Measurements from ENCODE around the gene S100A10. TPM values are rescaled to one million over a fixed set of nuclear protein-coding genes. Genes with fewer than 3 reads are reported as not detected.

Gene S100A10
- total and polyA plus RNA-seq, 2 experiments from 2014 or later, result 14.6 to 103 TPM

DNA sequence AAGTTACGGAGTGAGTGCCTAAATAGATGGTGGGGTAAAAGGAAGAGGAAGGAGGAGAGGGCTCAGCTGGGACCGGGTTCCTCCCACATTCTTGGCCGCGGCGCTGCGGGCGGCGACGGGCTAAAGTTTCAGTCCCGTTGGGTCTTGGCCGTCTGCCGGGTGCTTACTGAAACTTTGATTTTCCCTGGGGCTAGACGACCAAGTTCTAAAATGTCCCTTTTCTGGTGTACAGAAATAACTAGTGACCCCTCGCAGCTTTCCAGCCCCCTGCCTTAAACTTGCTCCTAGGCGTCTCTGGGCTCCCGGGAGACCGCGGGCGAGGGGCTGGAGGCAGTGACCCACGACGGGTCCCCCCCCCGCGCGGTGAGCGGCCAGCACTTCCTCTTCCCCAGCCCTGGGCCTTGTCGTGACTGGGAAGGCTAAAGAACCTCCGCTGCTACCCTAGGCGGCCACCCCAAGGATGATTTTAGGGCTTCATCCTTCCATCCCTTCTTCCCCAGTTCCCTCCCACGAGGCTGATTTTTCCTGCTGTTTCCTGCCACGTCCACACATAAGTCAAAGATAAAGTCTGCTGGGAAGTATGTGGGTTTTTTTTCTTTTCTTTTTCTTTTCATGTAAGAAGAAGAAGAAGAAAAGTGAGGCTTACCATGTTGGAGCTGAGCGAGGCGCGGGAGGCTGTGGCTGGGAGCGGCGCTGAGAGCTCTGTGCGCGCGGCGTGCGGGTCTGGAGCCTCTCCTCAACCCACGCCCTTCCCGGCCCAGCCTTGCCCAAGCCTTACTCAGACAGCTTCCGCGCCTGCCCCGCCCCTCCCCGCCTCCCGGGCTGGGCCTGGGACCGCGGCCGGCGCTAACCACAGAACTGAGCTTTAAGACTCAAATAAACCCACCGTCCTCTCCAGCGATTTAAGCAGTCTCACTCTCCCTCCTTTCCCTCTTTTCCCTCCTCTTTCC is 42.9 kb upstream of the S100A10 start, which contains the start of gene S100A11:
S100A11 (minus strand) TSS at position 738 of the 950 bp plus-strand sequence; CDS start at position 649, 89 bp downstream.
- no peak within 1 kb of the TSS for H3K27ac ChIP-seq
- no peak for TF ChIP-seq CTCF (IDR thresholded peaks at IDR 0.05; ENCODE audit: low read depth, low read length)
- no peaks in the 10 kb centered on the region for H3K36me3 ChIP-seq

GRCh38 chr1:152035539-152036266 is 42.0 kb upstream of the S100A10 start:
- TF ChIP-seq CTCF (IDR thresholded peaks at IDR 0.05; ENCODE audit: low read depth, low read length), result no peak
- Histone ChIP-seq H3K27ac (no peak overlapping the region), H3K9me3 (ENCODE audit: low read depth) (no peaks in the 10 kb centered on the region), H3K4me3 (peak overlapping the region; percentile 39), H3K4me1 (ENCODE audit: low read depth) (peaks cover 10% of the 10 kb centered on the region), H3K36me3 (no peaks in the 10 kb centered on the region), H3K27me3 (peaks cover 4% of the 10 kb centered on the region)
- DNase-seq (ENCODE audit: low read depth in 1 of 2, low spot score in 1 of 2), result peak in 1 of 2 donors; percentile 50

More for the DNA sequence above, 42.9 kb upstream of the S100A10 start, which contains the start of gene S100A11:
- H3K4me1 ChIP-seq (ENCODE audit: low read depth), result peaks cover 10% of the 10 kb centered on the region
- peak within 1 kb of the TSS; percentile 39 for H3K4me3 ChIP-seq
- H3K9me3 ChIP-seq (ENCODE audit: low read depth), result no peaks in the 10 kb centered on the region
- DNase-seq (ENCODE audit: low read depth in 1 of 2, low spot score in 1 of 2), result peak; percentile 78 to 92
- H3K27me3 ChIP-seq, result peaks cover 13% of the 10 kb centered on the region

DNA sequence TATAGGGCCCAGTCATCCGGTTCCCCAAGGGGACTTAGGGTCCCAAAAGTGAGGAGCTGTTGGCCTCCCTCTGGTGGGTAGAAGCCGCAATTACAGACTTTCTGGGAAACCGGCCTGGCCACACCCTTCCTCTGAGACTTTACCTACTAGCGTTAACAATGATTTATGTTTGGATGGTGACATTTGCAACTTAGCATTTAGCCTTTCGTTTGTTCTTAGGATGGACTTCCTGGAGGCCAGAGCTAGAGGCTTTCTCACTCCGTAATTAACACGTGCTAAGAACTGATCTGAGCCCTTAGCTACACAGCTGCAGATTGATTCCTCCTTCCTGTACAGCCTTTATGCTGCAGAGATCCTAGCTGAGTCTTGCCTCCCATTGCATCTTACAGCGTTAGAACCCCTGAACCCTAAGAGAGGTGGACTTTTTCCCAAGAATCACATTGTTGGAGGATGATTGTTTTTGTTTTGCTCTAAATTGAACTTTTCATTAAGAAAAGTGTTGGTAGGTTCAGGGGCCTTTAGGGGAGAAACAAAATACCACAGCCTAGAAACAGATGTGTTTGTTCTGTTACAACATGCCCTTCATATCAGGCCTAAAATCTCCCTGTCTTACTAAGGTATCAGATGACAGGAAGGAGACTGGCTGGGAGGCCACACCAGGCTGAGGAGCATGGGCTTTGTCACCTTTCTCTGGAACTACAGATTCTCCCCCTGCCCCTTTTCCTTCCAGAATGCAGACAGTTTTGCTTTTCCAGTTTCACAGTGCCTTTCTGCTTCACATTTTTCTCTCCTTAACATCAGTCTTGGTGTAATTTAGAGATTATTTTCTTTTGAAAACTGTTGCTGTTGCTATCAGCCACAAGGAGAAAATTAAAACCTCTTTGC is 41.2 kb upstream of the S100A10 start:
- Histone ChIP-seq H3K27ac (no peak overlapping the region), H3K27me3 (no peaks in the 10 kb centered on the region), H3K4me3 (no peak overlapping the region), H3K9me3 (ENCODE audit: low read depth) (no peaks in the 10 kb centered on the region), H3K4me1 (ENCODE audit: low read depth) (peaks cover 10% of the 10 kb centered on the region), H3K36me3 (no peaks in the 10 kb centered on the region)
- DNase-seq (ENCODE audit: low read depth in 1 of 2, low spot score in 1 of 2), result peak; percentile 54 to 71
- TF ChIP-seq CTCF (IDR thresholded peaks at IDR 0.05; ENCODE audit: low read depth, low read length), result peak; percentile 80

DNA sequence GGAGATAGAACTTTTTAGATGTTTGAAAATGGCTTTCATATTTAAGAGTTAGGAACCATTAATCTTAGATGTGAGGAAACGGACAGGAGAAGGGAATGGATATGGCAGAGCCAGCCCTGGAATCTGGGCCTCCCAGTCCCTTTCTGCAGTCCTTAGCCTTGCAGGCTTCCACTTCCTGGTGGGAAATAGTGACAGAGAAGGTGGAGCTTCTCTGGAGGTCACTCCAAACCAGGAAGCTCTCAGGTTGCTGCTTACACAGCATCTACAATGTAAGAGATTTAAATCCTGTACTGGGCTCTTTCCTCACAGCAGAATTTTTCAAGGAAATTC is 40.6 kb upstream of the S100A10 start:
- no peak for DNase-seq (ENCODE audit: low read depth in 1 of 2, low spot score in 1 of 2)
- H3K4me1 ChIP-seq (ENCODE audit: low read depth), result peaks cover 10% of the 10 kb centered on the region
- TF ChIP-seq CTCF (IDR thresholded peaks at IDR 0.05; ENCODE audit: low read depth, low read length), result no peak
- no peaks in the 10 kb centered on the region for H3K36me3 ChIP-seq
- H3K27ac ChIP-seq, result no peak overlapping the region
- no peak overlapping the region for H3K4me3 ChIP-seq
- no peaks in the 10 kb centered on the region for H3K27me3 ChIP-seq
- no peaks in the 10 kb centered on the region for H3K9me3 ChIP-seq (ENCODE audit: low read depth)

DNA sequence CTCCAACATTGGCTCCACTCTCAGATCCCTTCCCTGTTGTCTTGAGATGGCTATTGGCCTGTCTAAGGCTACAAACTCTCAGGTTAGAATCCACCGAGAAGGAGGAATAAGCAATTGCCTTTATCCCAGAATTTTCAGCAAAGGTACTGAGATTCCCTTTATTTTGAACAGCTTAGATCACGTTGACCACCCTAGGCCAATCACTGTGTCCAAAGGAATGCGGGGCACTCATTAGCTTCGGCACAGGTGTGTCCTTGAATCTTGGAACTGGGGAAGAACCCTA is 36.2 kb upstream of the S100A10 start:
- no peaks in the 10 kb centered on the region for H3K9me3 ChIP-seq (ENCODE audit: low read depth)
- TF ChIP-seq CTCF (IDR thresholded peaks at IDR 0.05; ENCODE audit: low read depth, low read length), result no peak
- no peaks in the 10 kb centered on the region for H3K27me3 ChIP-seq
- DNase-seq (ENCODE audit: low read depth in 1 of 2, low spot score in 1 of 2), result no peak
- H3K4me1 ChIP-seq (ENCODE audit: low read depth), result no peaks in the 10 kb centered on the region
- H3K36me3 ChIP-seq, result no peaks in the 10 kb centered on the region
- H3K4me3 ChIP-seq, result no peak overlapping the region
- H3K27ac ChIP-seq, result no peak overlapping the region
